Smooth muscle cell of the coronary artery (primary cell): ENCODE data around the gene CXXC4. TPM values are rescaled to one million over a fixed set of nuclear protein-coding genes. Genes with fewer than 3 reads are reported as not detected.

Experiments used
- total RNA-seq: library from RNA; depleted of rRNA; stranded (reverse); fragments of >200 nt; gene quantifications from 2 replicates; pipeline ENCODE4 v1.2.3, GENCODE V29; 2014; ENCODE audit warnings: low replicate concordance

The CXXC4 gene
- total RNA-seq = not detected in 2 replicates

DNA sequence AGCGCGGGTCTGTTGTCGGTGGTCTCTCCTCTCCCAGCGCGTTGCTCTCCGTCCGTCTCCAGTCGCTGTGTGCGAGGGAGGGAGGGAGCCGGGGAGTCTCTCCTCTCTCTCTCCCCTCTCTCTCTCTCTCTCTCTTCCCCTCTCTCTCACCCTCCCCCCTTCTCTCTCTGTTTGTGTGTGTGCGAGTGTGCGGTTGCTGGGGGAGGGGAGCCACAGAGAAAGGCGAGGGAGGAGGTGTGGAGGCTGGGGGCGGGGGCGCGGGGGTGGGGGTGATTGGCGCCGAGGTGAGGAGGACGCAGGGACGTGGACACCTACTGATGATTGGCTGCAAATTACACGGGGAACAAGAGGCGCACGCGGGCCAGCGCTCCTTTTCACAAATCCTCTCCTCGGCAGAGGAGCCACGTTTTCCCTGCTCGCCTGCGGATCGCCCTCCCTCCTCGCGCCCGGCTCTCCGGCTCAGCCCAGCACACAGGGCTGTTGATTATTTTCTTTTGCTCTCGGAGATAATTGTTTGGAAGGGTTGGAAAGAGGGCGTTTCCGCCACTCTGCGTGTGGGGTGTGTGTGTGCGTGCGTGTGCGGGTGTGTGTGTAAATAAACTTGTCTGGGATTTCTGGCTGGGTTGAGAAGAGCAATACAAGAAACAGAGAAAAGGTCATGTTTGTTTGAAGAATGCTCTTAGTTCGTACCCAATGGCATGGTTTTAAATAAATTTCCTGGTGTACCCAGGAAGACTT lies at the start of gene CXXC4:
Gene CXXC4 (minus strand): TSS at position 73 of the 738 bp plus-strand sequence. CDS start 3,092 bp downstream, outside the sequence.

